Measurements from ENCODE around the gene RPRD1B.

Gene RPRD1B, protein sequence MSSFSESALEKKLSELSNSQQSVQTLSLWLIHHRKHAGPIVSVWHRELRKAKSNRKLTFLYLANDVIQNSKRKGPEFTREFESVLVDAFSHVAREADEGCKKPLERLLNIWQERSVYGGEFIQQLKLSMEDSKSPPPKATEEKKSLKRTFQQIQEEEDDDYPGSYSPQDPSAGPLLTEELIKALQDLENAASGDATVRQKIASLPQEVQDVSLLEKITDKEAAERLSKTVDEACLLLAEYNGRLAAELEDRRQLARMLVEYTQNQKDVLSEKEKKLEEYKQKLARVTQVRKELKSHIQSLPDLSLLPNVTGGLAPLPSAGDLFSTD
- 56.3 reads per million, percentile 71 among the genes with 10 or more reads in this experiment for total RNA-seq

DNA sequence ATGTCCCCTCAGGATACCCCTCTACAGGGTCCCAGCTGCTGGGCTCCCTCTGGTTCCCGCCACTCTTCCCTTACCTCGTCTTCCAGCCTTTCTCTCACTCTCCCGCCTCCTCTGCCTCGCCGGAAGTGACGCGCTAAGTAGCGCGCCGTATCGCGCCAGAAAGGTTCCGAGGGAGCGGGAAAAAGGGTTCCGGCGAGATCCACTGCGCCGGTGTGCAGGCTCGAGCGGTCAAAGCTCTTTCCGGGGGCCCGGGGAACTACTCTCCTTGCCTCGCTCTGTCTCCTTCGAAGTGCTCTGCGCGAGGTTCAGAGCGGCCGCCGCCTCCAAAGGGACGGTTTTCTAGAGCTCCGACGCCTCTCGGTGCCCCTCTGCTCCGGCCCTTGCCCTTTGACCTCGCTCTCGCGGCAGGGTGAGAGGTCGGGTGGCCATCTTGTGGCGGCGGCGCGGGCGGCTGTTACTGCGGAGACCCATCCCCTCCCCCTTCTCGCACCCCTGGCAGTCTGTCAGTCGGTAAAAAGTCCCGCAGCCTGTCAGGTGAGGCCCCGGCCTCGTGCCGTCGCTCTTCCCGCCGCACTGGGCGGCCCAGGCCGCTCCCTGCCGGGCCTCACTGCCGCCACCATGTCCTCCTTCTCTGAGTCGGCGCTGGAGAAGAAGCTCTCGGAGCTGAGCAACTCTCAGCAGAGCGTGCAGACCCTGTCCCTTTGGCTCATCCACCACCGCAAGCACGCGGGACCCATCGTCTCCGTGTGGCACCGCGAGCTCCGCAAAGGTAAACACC is at the start of gene RPRD1B, which contains the start of gene TTI1:
TSS of gene RPRD1B (plus strand) at position 417 of the 778 bp plus-strand sequence. CDS start at position 619, 202 bp downstream.
TSS of gene TTI1 (minus strand) at position 127 of the 778 bp plus-strand sequence. CDS start 19,640 bp downstream, outside the sequence.
- peak; percentile 86 for DNase-seq

DNA sequence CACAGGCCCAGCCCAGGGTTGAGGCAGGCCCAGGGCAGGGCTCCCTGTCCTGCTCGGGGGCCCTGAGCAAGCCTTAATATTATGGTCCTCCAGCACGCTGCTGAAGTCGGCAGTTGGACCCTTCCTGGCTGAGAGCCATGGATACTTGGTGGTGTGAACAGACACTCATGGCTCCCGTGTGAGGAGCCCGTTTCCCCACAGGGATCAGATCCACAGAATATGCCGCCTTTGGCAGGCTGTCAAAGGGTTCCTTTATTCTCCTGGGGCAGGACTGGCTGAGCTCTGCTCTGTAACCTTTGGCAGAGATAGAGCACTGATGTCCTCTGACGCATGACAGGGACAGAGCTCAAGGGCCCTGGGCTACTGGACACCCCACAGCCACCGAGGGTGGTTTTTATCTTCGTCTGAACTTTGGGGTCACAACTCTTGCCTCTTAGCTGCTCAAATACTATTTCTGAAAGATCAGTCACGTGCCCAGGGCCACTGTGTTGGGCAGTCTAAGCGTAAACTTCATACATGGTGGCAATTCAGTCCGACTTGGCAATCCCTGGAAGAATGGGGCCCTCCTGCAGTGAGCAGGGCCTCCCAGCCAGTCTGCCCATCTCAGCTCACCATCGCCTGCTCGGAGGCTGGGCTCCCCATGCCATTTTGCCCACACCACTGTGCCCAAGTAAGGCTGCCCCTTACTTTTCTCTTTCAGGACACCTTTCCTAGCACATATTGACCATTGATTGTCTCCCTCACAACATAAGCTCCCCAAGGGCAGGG is 49.3 kb upstream of the RPRD1B start:
- DNase-seq: no peak

DNA sequence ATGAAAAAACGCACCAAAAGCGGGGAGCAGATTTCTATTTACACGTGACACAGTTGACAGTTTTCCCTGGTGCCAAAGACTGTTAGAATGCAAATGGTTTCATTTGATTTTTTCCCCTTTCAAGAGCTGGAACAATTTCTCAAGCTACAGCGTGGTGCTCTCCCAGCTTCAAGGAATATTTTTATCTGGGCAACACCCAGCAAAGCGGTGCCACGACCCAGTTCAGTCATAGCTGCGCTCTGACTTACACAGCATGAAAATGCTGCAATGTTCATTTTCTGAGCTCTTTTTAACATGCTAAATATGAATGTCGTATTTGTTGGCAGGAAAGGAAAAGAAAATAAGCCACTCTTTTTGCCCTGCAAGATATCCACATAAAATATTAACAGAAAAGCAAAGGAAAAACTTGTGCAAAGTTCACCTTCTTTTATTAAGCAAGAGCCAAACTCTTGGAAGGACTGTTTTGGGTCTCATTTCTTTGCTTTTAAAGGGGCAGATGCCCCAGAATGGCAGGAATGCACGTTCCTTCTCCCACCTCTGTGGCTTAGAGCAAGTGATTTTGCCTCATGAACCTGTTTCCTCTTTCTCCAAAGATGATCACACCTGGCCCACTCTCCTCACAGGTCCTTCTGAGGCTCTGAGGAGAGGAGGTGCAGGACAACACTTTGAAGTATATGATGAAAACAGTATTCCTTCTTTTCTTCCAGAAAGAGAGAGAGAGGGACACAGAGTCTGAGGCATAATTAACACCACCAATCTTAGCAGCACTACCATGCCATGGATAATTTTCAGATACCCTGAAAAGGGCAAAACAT is 47.3 kb upstream of the RPRD1B start:
- no peak for DNase-seq

DNA sequence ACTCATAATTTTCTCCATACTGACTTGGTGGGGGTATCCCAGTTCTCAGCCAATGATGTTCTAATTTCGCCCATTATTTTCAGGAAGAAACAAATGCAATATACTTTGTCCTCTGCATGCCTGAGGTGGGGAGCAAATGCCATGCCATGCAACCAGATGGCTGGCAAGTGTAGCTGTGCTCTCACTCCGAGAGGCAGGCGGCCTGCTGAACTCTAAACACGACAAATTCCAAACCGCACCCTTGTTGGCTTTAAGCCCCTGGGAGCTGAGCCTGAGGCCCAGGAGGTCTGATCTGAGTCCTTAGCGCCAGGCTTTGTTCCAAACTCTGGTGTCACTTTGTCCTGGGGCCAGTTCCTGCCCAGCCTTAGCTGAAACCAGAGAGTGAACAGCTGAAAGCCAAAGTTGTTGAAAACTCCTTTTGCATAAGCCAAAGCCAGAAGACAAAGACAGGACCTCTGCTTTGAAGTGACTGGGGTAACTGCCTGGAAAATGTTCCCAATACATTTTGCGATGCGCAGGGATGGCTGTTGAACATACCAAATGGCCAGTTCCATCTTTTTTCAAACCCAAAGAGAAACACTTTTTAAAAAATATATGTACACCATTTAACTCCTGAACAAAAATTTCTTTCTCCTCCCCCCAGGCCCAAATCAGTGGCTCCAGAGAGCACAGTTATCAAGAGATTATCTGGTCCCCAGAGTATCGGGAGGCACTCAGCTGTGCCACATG is 46.5 kb upstream of the RPRD1B start:
- DNase-seq: no peak

DNA sequence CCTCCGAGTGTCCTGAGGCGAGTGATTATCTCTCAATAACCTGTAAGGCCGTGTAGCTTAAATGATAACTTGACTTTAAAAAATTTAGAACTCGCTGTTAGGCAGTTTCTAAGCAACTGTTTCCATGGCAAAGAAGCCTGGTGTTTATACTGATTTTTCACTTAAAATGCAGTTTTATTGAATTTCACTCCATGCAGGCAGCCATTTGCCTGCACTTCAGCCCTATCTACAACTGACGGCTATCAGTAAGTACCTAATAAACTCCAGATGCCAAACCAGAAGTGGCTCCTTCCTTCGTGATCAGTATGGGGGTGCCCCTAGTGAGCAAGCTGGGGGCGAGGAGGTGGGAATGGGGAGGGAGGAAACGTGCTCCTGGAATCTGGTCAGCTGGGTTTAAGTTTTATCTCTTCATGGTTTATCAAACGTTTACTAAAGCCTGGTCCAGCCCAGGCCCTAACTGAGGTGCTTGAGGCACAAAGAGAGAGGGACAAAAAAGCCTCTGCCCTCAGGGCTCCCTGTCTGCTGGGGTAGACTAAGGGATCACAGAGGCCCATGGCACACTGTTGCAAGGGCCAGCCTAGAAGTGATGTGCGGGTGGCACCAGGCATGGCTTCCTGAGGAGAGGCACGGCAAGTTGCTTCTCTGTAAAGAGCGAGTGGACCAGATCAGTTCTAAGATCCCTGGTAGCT is 45.8 kb upstream of the RPRD1B start:
- no peak for DNase-seq

DNA sequence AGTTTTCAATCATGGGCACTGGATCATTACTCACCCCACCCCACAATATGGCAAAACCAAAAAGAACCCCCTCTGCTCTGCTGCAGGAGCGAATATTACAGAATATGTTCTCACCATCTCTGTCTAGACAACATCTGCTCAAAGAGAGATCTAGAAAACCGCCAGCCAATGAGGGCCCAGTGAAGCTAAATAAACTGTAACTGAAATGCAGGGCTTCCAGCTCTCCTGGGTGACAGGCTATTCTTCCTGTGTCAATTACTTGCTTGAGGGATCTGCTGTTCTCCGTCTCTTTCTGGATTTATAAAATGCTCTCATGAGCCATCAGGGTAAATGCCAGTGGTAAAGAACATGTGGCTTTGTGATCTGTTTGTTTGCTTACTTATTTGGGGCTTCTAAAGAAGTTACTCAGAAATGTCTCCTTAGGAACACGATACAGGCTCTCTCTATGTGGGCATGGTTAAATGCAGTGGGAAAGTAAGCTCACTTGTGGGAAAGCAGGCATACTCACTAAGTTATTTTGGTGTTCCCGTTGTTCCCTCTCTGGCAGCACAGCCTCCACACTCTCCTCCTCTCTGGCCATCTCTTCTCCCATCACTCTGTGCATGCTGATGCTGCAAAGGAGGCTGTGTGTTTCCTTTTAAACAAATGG is 45.1 kb upstream of the RPRD1B start:
- no peak for DNase-seq

DNA sequence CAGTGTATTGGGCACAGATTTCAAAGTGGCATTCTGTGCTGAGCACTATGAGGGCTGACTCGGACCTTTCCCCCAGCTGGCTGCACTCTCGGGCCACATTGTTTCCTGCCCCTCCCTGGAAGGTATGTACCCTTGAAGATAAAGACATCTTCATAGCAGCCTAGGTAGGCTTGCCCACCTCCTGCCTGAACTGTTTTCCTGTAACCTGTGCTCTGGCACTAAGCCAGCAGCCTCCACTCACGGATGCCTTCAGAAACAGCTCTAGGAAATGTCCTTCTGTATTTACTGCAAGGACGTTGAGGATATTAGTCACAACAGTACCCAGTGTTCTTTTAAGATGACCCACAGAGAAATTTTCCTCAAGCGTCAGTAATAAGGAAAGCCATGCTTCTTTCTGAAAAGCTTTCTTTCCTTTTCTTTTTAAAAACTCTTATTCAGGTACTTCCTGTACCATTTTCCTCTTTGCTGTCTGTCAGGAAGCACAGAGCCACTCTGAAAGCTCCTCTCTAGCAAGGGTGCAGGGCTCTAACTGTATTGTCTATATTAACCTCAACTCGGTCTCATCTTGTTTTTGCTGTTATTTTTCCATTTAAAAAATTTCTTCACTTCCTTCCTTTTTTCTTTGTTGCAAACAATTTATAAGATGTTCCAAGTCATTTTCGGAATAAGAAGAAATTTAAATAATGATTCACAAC is 43.8 kb upstream of the RPRD1B start:
- DNase-seq: no peak

DNA sequence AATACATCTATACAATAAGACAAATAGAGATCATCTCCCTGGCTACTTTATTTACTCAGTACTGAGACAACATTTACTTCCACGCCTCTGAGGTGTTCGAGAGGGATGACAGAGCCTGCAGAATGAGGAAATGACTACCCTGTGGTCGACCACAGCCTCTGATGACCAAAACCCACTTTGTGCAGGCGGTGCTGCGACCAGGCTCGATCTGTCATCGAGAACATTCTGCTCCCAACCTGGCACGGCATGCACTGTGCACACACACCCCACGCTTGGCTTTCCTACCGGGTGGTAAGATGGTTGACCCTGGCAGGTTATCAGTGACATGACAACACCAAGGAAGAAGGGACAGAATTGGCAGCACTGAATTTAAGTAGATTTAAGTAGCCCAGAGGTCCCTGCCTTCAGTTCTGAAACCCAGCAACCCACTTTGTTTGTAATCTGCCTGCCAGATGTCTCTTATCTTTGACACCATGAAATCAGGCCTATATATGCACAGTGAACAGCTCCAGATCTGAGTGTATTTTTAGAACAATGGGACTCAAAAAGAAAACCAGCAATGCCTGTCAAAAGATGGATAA is 42.9 kb upstream of the RPRD1B start:
- DNase-seq: peak; percentile 17

DNA sequence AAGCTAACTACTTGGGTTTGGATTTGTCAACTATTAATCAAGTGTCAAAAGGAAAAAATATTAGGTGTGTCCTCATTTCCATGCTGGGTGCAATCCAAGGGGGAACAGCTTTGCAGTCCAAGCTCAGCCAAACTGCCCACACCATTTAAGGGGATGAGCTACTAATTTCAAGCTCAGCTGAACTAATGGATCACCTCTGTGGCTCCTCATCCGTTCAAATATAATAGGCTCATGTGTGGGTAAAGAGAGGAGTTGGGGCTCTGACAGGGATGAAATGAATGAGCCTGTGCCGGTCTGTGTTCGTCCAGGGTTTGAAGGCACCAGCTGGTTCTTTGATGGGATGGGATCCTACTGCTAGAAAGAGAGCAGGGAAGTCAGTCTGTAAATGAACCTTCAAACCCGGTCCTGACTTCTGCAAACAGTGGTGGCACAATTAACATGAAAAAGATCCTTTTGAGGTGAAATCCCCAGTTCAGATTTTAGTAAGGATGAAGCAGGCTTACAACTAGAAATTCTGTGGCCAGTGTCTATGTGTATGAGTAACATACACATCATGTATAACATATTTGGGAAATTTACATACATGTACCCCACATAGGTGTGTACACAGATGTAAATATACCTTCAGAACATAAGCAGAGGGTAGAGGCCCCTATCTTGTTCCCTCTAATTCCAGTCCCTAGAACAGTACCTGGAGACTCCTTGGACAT is 42.2 kb upstream of the RPRD1B start:
- no peak for DNase-seq

DNA sequence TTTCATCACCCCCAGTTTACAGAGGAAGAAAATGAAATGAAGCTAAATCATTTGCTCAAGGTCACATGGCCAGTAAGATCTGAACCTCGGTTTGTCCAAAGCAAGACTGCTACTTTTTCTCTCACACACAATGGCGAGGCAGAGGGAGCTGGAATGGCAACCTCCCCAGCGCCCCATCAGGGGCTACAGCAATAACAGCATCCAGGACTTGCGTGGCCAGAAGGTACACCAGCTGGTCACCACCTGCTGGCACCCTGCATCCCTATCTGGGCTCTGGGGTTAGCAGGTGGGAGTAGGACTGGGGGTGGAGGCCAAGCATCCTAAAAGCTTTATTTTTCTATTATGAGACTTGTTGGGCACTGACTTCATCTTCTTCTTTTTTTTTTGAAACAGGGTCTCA is 41.6 kb upstream of the RPRD1B start:
- no peak for DNase-seq

DNA sequence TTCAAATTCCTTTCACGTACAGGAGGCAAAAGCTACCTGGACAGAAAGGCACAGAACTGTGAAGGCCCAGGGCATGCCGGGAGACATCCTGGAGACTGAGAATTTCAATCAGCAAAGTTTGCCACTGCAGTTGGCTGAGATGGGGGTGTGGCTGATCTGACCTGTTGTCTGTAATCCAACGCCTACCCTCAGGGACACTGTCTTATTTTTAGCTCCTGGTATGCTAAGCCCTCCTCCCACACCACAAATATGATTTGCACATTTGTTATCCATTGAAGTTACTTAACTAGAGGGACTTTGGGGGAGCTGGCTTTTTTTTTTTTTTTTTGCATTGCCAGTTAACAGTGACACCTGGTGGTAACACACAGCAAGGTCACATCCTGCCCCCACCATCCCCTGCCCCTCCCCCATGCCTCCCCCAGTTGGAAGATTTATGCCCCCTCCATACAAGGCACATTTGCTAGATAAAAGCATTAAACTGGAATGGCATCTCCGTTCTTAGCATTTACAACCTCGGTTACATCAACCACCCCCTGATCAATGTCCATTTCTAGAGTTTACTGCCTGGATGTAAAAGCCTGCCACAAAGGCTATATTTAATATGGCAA is 40.6 kb upstream of the RPRD1B start:
- DNase-seq: no peak

DNA sequence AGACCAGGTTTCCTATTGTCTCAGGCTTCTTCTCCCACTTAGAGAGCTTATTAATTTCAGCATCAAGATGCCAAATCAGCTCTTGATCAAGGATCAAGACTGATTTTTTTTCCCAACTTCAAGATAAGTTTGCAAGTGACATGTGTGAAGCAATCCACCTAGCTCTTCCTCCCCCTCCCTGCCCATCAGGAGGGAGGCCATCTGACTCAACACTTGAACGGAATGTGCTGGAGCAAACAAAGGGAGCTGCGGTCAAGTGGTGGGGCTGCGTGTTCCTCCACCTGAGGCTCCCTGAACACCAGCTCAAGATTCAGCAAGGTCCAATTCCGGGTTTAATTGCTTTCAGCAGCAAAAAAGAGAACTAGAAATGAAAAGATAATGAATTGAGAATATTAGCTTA is 39.0 kb upstream of the RPRD1B start:
- no peak for DNase-seq

DNA sequence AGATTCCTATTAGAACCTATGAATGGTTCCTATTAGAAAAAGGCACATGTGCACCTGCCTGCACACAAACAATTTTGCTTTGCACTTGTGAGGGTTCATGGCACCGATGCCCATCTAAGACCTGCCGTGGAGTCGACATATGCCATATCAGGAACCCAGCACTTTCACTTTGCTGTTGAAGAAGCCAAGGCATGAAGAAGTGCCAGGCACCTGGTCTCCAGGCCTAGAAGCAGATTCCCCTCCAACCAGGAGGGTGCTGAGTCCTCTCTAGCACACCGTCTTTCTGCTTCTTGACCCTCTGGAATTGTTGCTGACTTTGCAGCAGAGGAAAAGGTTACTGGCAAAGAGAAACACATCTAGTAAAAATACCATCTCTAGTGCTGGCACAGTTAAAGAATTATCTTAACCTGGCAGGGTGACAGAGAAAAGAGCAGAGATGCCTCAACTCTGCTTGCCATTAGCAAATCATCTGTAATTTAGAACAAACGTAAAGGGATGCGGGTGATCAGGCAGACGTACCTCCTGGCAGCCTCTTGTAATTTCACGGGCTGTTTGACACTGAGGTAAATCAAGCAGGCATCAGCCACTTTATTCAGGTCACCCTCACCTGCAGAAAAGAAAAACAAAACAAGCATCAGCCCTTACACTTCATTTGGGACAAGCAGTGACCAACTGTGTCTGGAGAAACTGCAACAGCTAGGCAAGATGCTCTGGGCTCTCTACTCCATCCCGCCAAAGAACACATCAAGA is 37.5 kb upstream of the RPRD1B start:
- no peak for DNase-seq

DNA sequence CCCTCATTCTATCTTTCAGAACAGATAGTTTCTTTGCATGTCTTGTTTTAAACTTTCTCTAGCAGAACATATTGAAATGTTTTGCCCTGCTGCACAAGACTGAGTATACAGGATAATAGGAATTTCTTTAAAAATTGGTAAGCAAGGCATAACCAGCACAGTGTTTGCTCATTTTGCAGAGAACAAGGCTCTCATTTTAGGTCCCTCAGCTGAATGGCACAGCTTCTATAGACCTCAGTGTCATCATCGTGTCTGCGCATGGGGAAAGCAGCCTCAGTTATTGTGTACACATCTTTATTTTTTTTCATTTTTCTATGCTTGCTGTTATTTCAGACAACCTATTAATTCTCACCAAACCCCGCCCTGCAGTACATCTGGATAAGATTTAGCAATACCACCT is 36.0 kb upstream of the RPRD1B start:
- DNase-seq: no peak

DNA sequence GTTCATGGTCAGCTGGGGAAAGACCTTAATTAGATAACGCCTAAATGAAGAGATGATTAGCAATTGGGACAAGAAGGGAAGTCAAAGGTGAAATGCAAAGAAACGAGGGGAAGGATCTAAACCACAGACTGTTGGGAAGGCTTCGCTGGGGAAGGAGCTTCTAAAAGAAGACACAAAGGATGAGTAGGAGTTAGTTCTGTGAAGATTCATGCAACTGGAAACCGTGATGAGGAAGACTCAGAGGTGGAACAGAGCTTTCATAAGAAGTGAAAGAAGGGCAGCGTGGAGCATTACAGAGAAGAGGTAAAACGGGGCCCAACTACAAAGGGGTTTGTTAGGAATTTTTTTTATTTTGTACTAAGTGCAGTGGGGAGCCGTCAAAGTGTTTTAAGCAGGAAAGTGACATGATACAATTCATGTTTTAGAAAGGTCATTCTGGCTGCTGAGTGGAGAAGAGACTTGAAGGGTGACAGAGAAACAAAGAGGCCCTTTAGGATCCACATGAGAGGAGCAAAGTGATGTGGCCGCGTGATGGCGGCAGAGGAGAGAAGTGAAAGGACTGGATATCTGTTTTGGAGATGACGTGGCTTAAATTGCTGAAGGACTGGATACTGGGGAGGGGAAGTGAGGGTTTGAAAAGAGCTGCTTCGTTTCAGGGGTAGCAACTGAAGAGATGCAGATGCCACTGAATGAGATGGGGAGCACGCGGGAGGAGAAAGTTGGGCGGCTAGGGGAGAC is 33.9 kb upstream of the RPRD1B start:
- DNase-seq: no peak

DNA sequence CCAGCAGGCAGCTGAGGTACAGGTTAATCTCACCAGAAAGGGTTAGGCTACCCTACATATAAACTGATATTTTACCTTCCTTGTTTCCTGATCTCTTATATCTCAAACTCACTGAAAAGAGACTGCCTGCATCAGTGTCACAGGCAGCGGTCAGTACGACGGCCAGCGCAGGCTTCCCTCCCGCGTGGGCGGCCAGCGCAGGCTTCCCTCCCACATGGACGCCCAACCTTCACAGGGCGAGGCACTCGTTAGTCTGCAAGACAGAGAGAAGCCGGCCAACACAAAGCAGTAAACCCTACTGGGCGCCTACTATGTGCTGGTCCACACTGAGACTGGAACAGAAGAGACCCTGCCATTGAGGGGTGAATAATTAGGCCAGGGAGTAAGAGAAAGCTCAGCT is 33.3 kb upstream of the RPRD1B start:
- DNase-seq: no peak
